Endothelial cell of umbilical vein (primary cell): Measurements from ENCODE around the gene MRPL58.

Experiments used
- EZH2 ChIP-seq: IDR thresholded peaks from 2 replicates; pipeline ENCODE4 v1.6.1; 2012; ENCODE audit warnings: borderline replicate concordance, low read depth, mild to moderate bottlenecking, moderate library complexity, low read length, inconsistent platforms; ENCODE audit not compliant: severe bottlenecking
- FOS ChIP-seq: IDR thresholded peaks from 2 replicates; pipeline ENCODE4 v1.6.1; 2011; ENCODE audit warnings: mild to moderate bottlenecking, low read length, moderate library complexity, borderline replicate concordance; ENCODE audit not compliant: insufficient read depth
- GATA2 ChIP-seq: IDR thresholded peaks from 2 replicates; pipeline ENCODE4 v1.7.0; 2011; ENCODE audit warnings: low read depth, mild to moderate bottlenecking, moderate library complexity, mixed read lengths, low read length; ENCODE audit not compliant: insufficient read length, insufficient read depth
- JUN ChIP-seq: IDR thresholded peaks from 2 replicates; pipeline ENCODE4 v1.6.1; 2011; ENCODE audit warnings: borderline replicate concordance, low read depth; ENCODE audit not compliant: insufficient read length, insufficient read depth
- MYC ChIP-seq: IDR thresholded peaks from one replicate; pipeline ENCODE4 v1.6.1; 2011; ENCODE audit warnings: mild to moderate bottlenecking, low read depth, low read length
- POLR2A ChIP-seq: IDR thresholded peaks from 2 replicates; pipeline ENCODE4 v1.6.1; 2012; ENCODE audit warnings: low read depth, mild to moderate bottlenecking, control low read depth, low read length
- POLR2AphosphoS5 ChIP-seq: IDR thresholded peaks from 2 replicates; pipeline ENCODE4 v1.6.1; 2012; ENCODE audit warnings: low read depth, mild to moderate bottlenecking, control low read depth, low read length, moderate library complexity; ENCODE audit not compliant: insufficient read depth
- TF ChIP-seq, protein P1 (sequence below), 2 donors: IDR thresholded peaks; 1 replicate in 1 of 2; 2 replicates in 1 of 2; pipeline ENCODE4 v1.5.1; 2011; ENCODE audit warnings: low read length in 2 of 2, mild to moderate bottlenecking in 2 of 2, moderate library complexity in 2 of 2, control low read depth in 1 of 2, inconsistent platforms in 1 of 2, low read depth in 1 of 2; ENCODE audit not compliant: insufficient read depth in 1 of 2; ENCODE audit errors: extremely low read depth in 1 of 2
- TF ChIP-seq, protein P2 (sequence below): IDR thresholded peaks from 2 replicates; pipeline ENCODE4 v1.6.1; 2011; ENCODE audit not compliant: insufficient read depth, insufficient read length

DNA sequence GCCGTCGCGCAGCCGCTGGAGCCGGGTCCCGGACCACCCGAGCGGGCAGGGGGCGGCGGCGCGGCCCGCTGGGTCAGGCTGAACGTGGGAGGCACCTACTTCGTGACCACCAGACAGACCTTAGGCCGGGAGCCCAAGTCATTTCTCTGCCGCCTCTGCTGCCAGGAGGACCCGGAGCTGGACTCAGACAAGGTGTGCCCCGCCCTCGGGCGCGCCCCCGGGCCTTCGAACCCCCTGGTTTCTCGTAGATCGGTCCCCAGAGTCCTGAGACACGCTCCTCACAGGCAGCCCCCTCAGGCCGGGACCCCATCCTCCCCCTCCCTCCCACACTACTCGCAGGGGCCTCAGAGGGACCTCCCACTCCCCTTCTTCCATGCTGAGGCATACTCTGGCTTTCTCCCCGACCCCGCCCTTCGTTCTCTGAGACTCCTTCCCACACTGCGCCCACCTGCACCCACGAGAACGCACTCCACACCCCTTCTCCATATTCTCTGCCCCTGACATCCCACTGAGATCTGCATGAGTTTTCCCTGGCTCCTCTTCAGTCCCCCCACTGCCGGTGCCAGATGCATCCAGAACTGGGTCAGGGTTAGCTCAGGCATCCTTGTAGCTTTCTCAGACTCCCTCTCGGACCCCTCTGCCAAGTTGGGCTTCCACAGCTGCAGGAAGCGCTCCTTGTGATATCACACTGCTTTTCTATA lies 35.1 kb downstream of the MRPL58 start:
- TF ChIP-seq, protein P1, sequence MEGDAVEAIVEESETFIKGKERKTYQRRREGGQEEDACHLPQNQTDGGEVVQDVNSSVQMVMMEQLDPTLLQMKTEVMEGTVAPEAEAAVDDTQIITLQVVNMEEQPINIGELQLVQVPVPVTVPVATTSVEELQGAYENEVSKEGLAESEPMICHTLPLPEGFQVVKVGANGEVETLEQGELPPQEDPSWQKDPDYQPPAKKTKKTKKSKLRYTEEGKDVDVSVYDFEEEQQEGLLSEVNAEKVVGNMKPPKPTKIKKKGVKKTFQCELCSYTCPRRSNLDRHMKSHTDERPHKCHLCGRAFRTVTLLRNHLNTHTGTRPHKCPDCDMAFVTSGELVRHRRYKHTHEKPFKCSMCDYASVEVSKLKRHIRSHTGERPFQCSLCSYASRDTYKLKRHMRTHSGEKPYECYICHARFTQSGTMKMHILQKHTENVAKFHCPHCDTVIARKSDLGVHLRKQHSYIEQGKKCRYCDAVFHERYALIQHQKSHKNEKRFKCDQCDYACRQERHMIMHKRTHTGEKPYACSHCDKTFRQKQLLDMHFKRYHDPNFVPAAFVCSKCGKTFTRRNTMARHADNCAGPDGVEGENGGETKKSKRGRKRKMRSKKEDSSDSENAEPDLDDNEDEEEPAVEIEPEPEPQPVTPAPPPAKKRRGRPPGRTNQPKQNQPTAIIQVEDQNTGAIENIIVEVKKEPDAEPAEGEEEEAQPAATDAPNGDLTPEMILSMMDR (IDR thresholded peaks at IDR 0.05; ENCODE audit: extremely low read depth in 1 of 2, insufficient read depth in 1 of 2, low read depth in 1 of 2, low read length in 2 of 2), result no peak
- TF ChIP-seq POLR2A (no peak), EZH2 (no peak), POLR2AphosphoS5 (no peak), JUN (no peak), GATA2 (no peak), MYC (no peak), FOS (no peak)
- TF ChIP-seq, protein P2, sequence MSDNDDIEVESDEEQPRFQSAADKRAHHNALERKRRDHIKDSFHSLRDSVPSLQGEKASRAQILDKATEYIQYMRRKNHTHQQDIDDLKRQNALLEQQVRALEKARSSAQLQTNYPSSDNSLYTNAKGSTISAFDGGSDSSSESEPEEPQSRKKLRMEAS, result no peak
